HFFc6 (cell line): ENCODE data around the gene GGTLC3. TPM values are rescaled to one million over a fixed set of nuclear protein-coding genes. Genes with fewer than 3 reads are reported as not detected.
"Not testable (repeated sequence)": the region's sequence is repeated elsewhere in the genome, so short reads cannot be mapped to it uniquely, and the experiment has no call there.

ENCODE experiments used
- DNase-seq: peaks from one replicate; pipeline ENCODE4 v3.0.0-alpha.2; 2018
- H3K27ac Mint-ChIP-seq: 2 replicates; pipeline ENCODE4 v1.8.0; 2020; ENCODE audit warnings: mild to moderate bottlenecking, mixed read lengths
- H3K27me3 Mint-ChIP-seq: 2 replicates; pipeline ENCODE4 v1.8.0; 2021; ENCODE audit warnings: mild to moderate bottlenecking, moderate library complexity, mixed read lengths; ENCODE audit not compliant: insufficient read depth
- H3K36me3 Mint-ChIP-seq: 2 replicates; pipeline ENCODE4 v1.8.0; 2021; ENCODE audit warnings: low read depth, mixed read lengths
- H3K4me1 Mint-ChIP-seq: 2 replicates; pipeline ENCODE4 v1.8.0; 2020; ENCODE audit warnings: low read depth, mixed read lengths
- H3K4me3 Mint-ChIP-seq: 2 replicates; pipeline ENCODE4 v1.8.0; 2020; ENCODE audit warnings: mild to moderate bottlenecking, moderate library complexity, mixed read lengths
- H3K9me3 Mint-ChIP-seq: 2 replicates; pipeline ENCODE4 v1.8.0; 2020; ENCODE audit warnings: mild to moderate bottlenecking, mixed read lengths
- long read RNA-seq: library from polyadenylated mRNA; unstranded; transcript quantifications from one replicate; pipeline ENCODE4 v2.0.0, GENCODE V29; 2019
- total RNA-seq, 6 experiments: library from RNA; stranded (reverse); fragmentation: NEBNext Ultra II Directional; extraction: Animal tissue kit (Norgen Biotek cat#: 25700); gene quantifications; 2 replicates in 1 of 6; 3 replicates in 5 of 6; pipeline ENCODE4 v1.2.3, GENCODE V29; 2021

GGTLC3 gene
- not detected for total RNA-seq
- long read RNA-seq, result 0 reads

DNA sequence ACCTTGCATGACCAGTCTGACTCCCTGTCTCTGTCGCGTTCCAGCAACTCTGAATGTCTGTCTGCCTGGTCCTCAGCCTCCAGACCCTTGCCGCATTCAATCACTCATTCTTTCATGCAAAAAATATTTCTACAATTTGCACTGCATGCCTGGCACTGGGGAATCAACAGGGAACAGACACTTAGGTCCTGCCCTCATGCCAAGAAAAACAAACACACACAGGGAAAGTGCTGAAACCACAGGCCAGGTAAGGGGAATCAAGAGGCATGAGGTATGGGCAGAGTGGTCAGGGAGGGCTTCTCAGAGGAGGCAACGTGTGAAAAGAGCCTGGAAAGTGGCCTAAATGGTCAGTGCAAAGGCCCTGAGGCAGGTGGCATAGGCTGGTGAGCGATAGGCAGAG lies at the start of gene GGTLC3:
TSS of gene GGTLC3 (minus strand) at position 101 of the 400 bp plus-strand sequence. CDS start 264 bp downstream, outside the sequence.
- H3K9me3 Mint-ChIP-seq, H3K36me3 Mint-ChIP-seq, H3K4me1 Mint-ChIP-seq, DNase-seq, H3K27me3 Mint-ChIP-seq, H3K4me3 Mint-ChIP-seq, H3K27ac Mint-ChIP-seq: not testable (repeated sequence)

DNA sequence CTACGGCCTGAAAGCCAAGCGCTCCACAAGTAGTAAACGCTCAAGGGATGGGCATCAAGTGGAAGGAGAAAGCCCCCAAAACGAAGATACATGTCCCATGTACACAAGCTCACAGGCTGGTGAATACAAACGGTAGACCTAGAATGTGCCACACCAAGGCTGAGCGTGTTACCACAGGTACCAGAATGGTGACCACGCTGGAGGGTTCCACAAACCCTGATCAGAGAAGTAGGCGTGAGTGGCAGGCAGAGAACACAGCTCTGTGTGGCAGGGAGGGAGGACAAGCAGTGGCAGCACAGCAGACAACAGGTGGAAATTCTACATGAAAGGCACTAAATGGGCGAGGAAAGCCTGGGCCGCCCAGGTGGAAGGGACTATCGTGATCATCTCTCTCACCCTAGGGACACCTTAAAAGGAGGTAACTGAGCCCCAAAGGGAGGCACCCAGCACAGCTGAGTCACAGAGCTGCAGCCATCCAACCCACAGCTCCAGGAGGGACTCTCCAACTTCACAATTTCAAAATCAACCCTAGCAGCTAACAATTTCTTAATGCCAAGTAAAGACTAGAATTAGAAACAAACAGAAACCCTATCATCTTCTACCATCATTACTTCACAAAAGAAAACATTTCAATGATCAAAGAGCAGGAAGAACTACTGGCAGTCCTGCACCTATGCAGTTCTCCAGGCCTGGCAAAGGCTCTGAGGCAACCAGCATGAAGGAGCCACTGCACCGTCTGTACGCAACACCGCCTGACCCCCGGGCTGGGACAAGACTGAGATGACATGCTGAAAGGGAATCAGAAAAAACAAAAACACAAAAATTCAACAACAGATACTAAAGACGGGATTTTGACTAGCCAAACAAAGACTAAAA lies 42.4 kb upstream of the GGTLC3 start:
- H3K27me3 Mint-ChIP-seq, H3K36me3 Mint-ChIP-seq, DNase-seq, H3K9me3 Mint-ChIP-seq, H3K27ac Mint-ChIP-seq, H3K4me3 Mint-ChIP-seq, H3K4me1 Mint-ChIP-seq: not testable (repeated sequence)

DNA sequence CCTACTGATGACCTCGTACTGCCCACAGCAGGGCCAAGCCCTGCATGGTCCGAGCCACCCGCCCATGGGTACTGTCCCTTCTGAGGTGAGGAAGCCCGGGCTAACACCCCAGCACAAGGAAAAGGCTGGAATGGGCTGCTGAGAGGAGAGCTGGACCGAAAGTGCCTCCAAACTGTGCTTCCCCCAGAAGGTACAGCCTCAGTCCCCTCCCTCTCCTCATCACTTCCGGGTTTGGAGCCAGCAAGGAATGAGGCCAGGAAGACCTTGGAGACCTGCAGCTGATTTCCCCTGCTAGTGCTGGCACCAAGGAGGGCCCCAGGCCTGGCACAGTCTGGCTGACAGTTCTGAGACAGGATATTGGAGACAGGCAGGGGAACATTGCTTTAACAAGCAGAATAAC lies 41.0 kb upstream of the GGTLC3 start:
- not testable (repeated sequence) for H3K27me3 Mint-ChIP-seq, H3K9me3 Mint-ChIP-seq, H3K4me1 Mint-ChIP-seq

DNA sequence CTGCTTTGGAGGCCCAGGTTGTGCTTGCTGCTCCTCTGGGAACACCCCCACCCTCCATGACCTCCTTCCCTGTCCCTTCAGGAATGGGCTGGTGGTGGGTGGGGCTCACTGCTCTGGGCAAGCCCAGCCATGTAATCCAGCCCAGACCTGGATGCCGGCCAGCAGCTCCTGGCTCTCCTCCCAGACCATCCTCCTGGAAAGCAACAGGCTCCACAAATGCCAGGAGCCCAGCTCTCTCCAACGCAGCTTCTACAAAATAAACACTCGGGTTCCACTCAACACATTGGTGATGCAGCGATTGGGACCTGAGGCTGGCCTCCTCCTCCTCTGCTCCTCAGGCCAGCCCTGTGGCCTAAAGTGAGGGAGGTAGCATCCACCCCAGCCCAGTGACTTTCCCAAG lies 40.6 kb upstream of the GGTLC3 start:
- H3K27me3 Mint-ChIP-seq, H3K4me3 Mint-ChIP-seq, H3K4me1 Mint-ChIP-seq, H3K36me3 Mint-ChIP-seq, H3K9me3 Mint-ChIP-seq, H3K27ac Mint-ChIP-seq, DNase-seq: not testable (repeated sequence)

More for the DNA sequence above, 41.0 kb upstream of the GGTLC3 start:
- not testable (repeated sequence) for H3K27ac Mint-ChIP-seq, H3K36me3 Mint-ChIP-seq, DNase-seq, H3K4me3 Mint-ChIP-seq

DNA sequence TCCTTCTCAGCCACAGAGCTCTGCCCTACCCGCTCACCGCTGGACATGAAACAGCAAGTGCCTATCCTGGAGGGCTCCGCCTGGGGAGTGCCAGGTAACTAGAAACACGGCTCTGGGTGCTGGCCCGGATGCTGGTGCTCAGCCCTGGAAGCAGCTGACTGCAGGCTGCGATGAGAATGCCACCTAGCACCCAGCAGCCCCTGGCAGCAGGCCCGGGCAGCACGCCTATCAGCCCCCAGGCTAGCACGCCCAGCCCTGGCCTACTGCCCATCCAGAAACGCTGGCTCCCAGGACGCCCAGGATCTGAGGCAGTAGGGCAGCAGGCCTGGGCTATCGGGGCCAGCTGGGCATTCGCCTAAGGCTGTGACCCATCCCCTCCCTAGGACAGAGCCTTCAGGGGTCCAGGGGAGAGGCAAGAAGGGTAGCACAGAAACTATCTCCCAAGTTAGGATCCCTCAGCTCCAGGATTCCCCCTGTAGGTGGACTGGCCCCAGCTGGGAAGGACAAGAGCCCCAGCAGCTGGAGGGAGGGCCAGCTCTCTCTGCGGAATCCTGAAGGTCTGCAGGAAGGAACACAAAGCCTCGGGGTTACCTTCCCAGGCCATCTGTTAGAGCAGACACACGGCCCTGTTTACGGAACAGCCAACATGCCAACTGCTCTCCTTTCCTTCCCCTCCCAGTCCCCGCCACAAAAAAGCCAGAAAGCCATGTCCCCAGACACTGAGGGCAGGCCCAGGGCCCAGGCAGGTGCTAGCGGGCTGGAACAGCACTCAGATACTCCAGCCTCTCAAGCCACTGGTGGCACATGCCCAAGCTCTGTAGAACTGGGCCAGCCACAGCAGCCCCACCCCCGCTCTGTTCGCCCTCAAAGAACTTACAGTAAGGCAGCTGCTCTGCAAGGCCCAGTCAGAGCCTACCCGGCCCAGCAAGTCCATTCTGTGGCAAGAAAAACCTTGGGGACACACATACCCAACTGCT lies 36.6 kb upstream of the GGTLC3 start:
- H3K27ac Mint-ChIP-seq, DNase-seq, H3K9me3 Mint-ChIP-seq, H3K27me3 Mint-ChIP-seq, H3K4me3 Mint-ChIP-seq, H3K4me1 Mint-ChIP-seq, H3K36me3 Mint-ChIP-seq: not testable (repeated sequence)

DNA sequence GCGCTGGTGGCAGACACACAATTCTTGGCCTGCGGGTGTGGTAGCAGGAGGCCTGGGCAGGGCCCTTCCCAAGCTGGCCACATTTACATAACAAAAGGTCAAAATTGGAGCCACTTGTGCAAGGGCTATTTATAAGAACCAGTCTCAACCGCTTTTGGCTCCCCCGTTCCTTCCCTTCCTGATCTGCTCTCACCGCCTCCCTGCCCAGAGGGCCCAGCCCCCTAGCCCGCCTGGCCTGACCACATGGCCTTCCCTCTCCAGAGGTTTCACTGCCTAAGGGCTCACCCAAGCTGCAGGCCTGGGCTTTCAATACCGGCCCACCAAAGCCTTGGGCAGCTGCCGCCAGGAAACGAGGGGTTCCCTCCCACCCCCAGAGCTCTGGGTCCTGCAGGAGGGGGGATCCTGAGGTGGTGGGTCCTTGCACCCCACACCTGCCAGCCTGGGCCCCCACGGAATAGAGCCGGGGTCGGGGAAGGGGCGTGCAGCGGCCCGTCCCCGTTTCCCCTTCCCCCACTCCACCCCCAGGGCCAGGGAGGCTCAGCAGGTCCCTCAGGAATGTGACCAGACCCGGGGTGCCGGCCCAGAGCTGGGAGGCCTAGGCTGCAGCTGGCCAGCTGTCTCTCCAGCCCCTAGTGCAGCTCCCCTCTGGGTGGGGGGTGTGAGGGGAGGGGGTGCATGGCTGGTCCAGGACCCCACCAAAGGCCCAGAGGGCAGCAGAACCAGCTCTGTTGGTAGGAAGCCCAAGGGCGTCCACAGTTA lies 35.1 kb upstream of the GGTLC3 start:
- not testable (repeated sequence) for H3K36me3 Mint-ChIP-seq, DNase-seq, H3K4me1 Mint-ChIP-seq, H3K4me3 Mint-ChIP-seq, H3K9me3 Mint-ChIP-seq, H3K27me3 Mint-ChIP-seq, H3K27ac Mint-ChIP-seq

DNA sequence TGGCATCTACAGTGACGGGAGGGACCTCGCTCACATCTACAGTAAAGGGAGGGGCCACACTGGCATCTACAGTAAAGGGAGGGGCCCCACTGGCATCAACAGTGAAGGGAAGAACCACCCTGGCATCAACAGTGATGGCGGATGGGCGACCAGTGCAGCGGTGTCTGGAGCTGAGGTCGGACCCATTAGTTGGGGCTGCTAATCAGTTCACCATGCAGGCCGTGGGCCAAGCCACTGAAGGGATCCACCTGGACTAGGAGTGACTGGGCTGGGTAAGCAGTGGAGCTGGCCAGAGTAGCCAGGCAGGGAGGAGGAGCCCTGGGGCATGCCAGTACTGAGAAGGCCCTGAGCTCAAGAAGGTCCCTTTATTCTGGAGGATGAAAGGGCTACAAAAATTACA lies 33.1 kb upstream of the GGTLC3 start:
- H3K4me1 Mint-ChIP-seq, H3K27me3 Mint-ChIP-seq, H3K4me3 Mint-ChIP-seq, H3K27ac Mint-ChIP-seq, H3K36me3 Mint-ChIP-seq, DNase-seq, H3K9me3 Mint-ChIP-seq: not testable (repeated sequence)

DNA sequence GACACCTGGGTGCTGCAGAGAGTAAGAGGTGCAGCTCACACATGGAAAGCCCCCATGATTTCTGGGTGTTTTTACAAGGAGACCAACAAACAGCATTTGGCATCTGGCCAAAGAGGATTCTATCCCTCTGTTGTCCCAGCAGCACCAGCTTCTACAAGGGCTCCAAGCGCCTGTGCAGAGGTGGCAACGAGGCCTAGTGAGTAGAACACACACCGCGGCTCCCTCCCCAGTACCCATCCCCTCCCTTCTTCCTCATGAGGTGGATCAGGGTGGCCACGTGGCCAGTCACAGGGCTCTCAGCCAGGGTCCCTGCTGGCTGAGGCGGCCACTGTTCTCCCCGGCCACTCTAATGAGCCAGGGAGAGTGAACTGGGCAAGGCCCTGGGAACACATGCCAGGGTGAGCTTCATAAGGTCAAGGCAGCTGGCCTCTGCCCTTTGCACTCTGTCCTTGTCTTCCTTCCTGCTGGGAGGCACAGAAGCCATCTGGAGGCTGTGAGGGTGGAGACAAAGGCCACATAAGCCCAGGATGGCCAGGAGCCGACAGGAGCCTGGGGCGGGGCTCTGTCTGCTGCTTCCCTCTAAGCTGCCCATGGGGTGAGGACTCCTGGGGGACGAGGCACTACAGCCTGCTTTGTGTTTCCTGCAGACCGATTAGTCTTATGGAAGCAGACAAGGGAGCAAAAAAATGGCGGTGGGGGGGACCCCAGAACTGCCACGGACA lies 31.7 kb upstream of the GGTLC3 start:
- H3K36me3 Mint-ChIP-seq, H3K4me1 Mint-ChIP-seq, H3K9me3 Mint-ChIP-seq, DNase-seq, H3K27ac Mint-ChIP-seq, H3K4me3 Mint-ChIP-seq, H3K27me3 Mint-ChIP-seq: not testable (repeated sequence)

DNA sequence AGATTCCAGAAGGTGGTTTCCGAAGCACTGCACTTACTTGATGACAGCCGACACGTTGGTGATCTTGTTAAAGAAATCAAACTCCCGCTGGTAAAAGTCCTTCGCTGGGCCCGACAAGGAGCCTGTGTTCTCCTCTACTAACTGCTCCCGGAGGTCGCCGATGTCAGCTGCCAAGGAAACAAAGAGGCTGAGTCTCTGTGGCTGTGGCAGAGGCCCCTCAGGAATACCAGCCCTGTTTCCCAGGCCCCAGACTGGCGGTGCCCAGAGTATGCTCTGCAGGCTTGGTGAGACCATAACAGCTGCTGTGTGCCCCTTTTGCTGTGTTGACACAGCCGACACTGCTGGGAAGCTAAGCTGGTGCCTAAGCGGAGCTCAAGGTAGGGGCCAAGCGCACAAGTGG lies 26.7 kb upstream of the GGTLC3 start:
- H3K9me3 Mint-ChIP-seq, H3K36me3 Mint-ChIP-seq, H3K4me3 Mint-ChIP-seq, H3K27ac Mint-ChIP-seq, H3K27me3 Mint-ChIP-seq, DNase-seq, H3K4me1 Mint-ChIP-seq: not testable (repeated sequence)

DNA sequence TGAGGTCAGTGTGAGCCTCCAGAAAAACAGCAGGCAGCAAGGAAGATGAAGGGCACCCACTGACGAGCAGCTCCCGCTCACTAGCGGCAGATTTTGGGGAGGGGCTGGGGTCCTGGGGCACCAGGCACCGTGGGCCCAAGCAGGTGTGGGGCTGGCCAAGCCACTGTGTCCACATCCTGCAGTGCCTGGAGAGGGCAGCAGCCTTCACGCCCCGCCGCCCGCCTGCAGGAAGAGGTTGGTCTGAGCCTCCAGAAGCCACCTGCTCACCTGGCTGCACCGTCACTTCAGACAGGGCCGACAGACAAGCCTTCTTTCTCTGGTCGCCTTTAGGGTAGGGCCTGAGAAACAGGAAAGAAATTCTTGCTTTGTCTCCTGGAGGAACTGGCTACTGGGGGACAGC lies 25.4 kb upstream of the GGTLC3 start:
- not testable (repeated sequence) for H3K36me3 Mint-ChIP-seq, H3K4me1 Mint-ChIP-seq, H3K27me3 Mint-ChIP-seq, H3K27ac Mint-ChIP-seq, H3K4me3 Mint-ChIP-seq, H3K9me3 Mint-ChIP-seq, DNase-seq

DNA sequence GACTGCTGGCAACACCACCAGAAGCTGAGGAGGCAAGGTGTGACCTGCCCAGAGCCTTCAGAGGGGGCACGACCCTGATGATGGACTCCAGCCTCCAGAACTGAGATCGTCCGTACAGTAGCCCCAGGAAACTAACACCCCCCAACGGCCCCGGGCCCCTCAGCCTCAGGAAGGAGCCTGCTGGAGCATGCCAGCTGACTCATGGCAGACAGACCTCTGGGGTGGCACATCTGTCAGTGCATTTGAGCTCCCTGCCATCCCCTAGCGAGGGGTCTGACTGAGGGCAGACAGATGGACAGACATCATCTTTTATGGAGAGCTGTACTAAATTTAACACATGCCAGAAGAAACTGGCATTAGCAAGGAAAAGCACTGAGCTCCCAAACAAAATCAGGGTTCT lies 22.0 kb upstream of the GGTLC3 start:
- not testable (repeated sequence) for H3K4me1 Mint-ChIP-seq, DNase-seq, H3K27ac Mint-ChIP-seq, H3K27me3 Mint-ChIP-seq, H3K9me3 Mint-ChIP-seq, H3K36me3 Mint-ChIP-seq, H3K4me3 Mint-ChIP-seq

DNA sequence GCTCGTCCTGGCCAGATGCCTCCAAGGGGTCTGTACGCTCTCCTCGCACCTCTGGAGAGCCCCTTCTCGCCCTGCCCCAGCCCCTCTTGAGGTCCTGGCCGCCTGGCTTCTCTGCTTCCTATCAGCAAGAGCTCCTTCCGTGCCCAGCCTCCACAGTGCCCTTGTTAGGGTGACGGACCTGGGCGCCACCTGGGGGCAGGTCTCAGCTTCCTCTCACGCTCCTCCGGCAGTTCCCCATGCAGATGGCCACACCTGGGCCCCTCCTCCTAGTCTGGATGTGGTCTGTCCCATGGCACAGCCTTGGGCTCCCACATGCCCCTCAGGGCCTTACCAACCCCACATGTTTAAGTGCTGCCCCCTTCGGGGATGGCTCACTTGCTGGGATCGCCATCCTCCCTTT lies 16.4 kb upstream of the GGTLC3 start:
- not testable (repeated sequence) for DNase-seq, H3K4me3 Mint-ChIP-seq, H3K36me3 Mint-ChIP-seq, H3K9me3 Mint-ChIP-seq, H3K4me1 Mint-ChIP-seq, H3K27ac Mint-ChIP-seq, H3K27me3 Mint-ChIP-seq

DNA sequence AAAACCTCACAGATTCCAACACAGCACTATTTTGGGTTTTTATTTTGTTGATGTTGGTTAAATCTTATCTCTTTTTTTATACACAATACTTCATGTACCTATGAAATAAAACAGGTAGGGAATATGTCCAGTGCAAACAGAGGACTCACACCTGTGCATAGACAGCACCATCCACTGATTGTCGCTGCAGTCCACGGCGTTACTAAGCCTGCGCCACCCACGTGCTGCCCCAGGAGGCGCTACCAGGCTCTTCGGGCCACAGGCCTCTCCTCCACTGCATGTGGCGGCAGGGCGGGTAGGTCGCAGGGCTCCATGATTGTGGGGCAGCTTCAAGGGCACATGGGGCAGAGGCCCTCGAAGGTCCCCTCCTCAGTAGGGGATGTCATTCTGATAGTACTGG lies 15.7 kb upstream of the GGTLC3 start:
- not testable (repeated sequence) for H3K4me3 Mint-ChIP-seq, DNase-seq, H3K9me3 Mint-ChIP-seq, H3K27ac Mint-ChIP-seq, H3K36me3 Mint-ChIP-seq, H3K27me3 Mint-ChIP-seq, H3K4me1 Mint-ChIP-seq
